Uterus (tissue), 2 donors: ENCODE measurements around the gene NRF1.

Experiments used
- CTCF ChIP-seq, 4 experiments: fragments of 200-600 bp in 2 of 4; fragments of 450-650 bp in 2 of 4; sonication (generic) in 2 of 4; IDR thresholded peaks; one replicate each; pipeline ENCODE4 v1.5.1; 2016 to 2019; ENCODE audit warnings: antibody characterized with exemption in 4 of 4, mild to moderate bottlenecking in 2 of 4, moderate library complexity in 1 of 4
- POLR2A ChIP-seq, 2 donors: fragments of 450-650 bp; IDR thresholded peaks; one replicate each; pipeline ENCODE4 v1.6.1; 2016; ENCODE audit warnings: antibody characterized with exemption in 2 of 2, mild to moderate bottlenecking in 1 of 2, moderate library complexity in 1 of 2

GRCh38 chr7:129616530-129616929, 5.0 kb downstream of the NRF1 start:
- TF ChIP-seq CTCF (IDR thresholded peaks at IDR 0.05) = no peak
- no peak for TF ChIP-seq POLR2A (IDR thresholded peaks at IDR 0.05)
